Measurements from ENCODE around the gene ZFP42.
"Not testable (repeated sequence)": the region's sequence is repeated elsewhere in the genome, so short reads cannot be mapped to it uniquely, and the experiment has no call there.

ZFP42 gene

GRCh38 chr4:187995322-187996207 lies at the start of gene ZFP42:
Gene ZFP42, plus strand, starts transcription at chr4:187995771. Its CDS starts 7,037 bp downstream, at chr4:188002808.
- DNase-seq (ENCODE audit: low read depth in 2 of 2), result no peak

GRCh38 chr4:187961171-187961570 lies 34.4 kb upstream of the ZFP42 start:
- DNase-seq (ENCODE audit: low read depth in 2 of 2), result no peak

- DNase-seq (ENCODE audit: low read depth in 2 of 2), result no peak
Measured at GRCh38 chr4:187961961-187962360, 33.6 kb upstream of the ZFP42 start.

- DNase-seq (ENCODE audit: low read depth in 2 of 2), result no peak
Measured at GRCh38 chr4:187962926-187963325, 32.6 kb upstream of the ZFP42 start.

- no peak for DNase-seq (ENCODE audit: low read depth in 2 of 2)
Measured at GRCh38 chr4:187965726-187966125, 29.8 kb upstream of the ZFP42 start.

- no peak for DNase-seq (ENCODE audit: low read depth in 2 of 2)
Measured at GRCh38 chr4:187972135-187972534, 23.4 kb upstream of the ZFP42 start.

- no peak for DNase-seq (ENCODE audit: low read depth in 2 of 2)
Measured at GRCh38 chr4:187983746-187984145, 11.8 kb upstream of the ZFP42 start.

GRCh38 chr4:187992971-187993370 lies 2.6 kb upstream of the ZFP42 start:
- DNase-seq (ENCODE audit: low read depth in 2 of 2), result no peak

GRCh38 chr4:187993827-187994226 lies 1.7 kb upstream of the ZFP42 start:
- DNase-seq (ENCODE audit: low read depth in 2 of 2), result no peak

- DNase-seq (ENCODE audit: low read depth in 2 of 2), result no peak
Measured at GRCh38 chr4:187996502-187997177, 1.1 kb downstream of the ZFP42 start.

GRCh38 chr4:187997991-187998390 lies 2.4 kb downstream of the ZFP42 start:
- DNase-seq (ENCODE audit: low read depth in 2 of 2), result not testable (repeated sequence)

GRCh38 chr4:187999406-187999932 lies 3.9 kb downstream of the ZFP42 start:
- no peak for DNase-seq (ENCODE audit: low read depth in 2 of 2)

- DNase-seq (ENCODE audit: low read depth in 2 of 2), result no peak
Measured at GRCh38 chr4:188002323-188002722, 6.8 kb downstream of the ZFP42 start.

- DNase-seq (ENCODE audit: low read depth in 2 of 2), result no peak
Measured at GRCh38 chr4:188002751-188003150, 7.2 kb downstream of the ZFP42 start.

- no peak for DNase-seq (ENCODE audit: low read depth in 2 of 2)
Measured at GRCh38 chr4:188005561-188005960, 10.0 kb downstream of the ZFP42 start.

GRCh38 chr4:188006285-188006848 lies 10.8 kb downstream of the ZFP42 start:
- DNase-seq (ENCODE audit: low read depth in 2 of 2), result no peak

GRCh38 chr4:188008377-188008776 lies 12.8 kb downstream of the ZFP42 start:
- DNase-seq (ENCODE audit: low read depth in 2 of 2), result no peak

- no peak for DNase-seq (ENCODE audit: low read depth in 2 of 2)
Measured at GRCh38 chr4:188012426-188012945, 16.9 kb downstream of the ZFP42 start.

- DNase-seq (ENCODE audit: low read depth in 2 of 2), result no peak
Measured at GRCh38 chr4:188015025-188015940, 19.7 kb downstream of the ZFP42 start.

GRCh38 chr4:188016754-188017153 lies 21.2 kb downstream of the ZFP42 start:
- no peak for DNase-seq (ENCODE audit: low read depth in 2 of 2)

- no peak for DNase-seq (ENCODE audit: low read depth in 2 of 2)
Measured at GRCh38 chr4:188018262-188018661, 22.7 kb downstream of the ZFP42 start.
